Activated CD8-positive, alpha-beta memory T cell treated with anti-CD3 and anti-CD28 coated beads for 1 hour (primary cell): Measurements from ENCODE around the gene SLC5A11.
"Not testable (repeated sequence)": the region's sequence is repeated elsewhere in the genome, so short reads cannot be mapped to it uniquely, and the experiment has no call there.

Source experiments
- DNase-seq, 2 donors: peaks; one replicate each; pipeline ENCODE4 v3.0.0-alpha.2; 2020; ENCODE audit warnings: low read depth in 1 of 2; ENCODE audit errors: extremely low read depth in 1 of 2

Gene SLC5A11

GRCh38 chr16:24856871-24857270 is 11.1 kb downstream of the SLC5A11 start:
- DNase-seq, result not testable (repeated sequence)

DNA sequence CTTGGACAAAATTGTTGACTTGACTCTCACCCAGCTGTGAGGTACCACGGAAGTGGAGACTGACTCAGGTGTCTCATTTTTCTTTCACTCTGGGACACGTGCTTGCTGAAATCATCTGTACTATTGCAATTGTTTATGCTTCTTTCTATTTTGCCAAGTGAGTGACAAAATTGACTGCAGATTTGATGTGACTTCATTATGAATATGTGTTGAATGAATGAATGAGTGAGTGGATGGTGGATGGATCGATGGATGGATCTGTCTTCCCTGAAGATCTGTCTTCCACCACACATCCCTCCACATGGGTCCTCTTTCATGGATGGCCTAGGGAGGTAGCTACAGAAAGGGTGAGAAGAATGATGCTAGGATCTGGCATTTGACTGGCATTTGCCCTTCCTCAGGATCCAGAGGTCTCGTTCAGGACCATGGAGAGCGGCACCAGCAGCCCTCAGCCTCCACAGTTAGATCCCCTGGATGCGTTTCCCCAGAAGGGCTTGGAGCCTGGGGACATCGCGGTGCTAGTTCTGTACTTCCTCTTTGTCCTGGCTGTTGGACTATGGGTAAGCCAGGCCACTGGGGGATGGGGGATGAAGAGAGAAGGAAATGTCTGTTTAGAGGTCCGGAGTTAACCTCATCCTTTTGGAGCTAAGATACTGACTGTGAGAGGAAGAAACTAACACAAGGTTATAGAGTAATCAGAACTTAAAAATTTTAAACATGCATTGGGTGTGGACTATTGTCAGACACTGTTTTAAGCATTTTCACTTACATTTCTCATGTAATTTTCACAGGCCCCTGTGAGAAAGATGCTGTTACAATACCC is 12.7 kb downstream of the SLC5A11 start:
- DNase-seq, result peak; percentile 0 to 12

GRCh38 chr16:24861461-24861860 is 15.7 kb downstream of the SLC5A11 start:
- no peak for DNase-seq

- no peak for DNase-seq
These were observed 18.0 kb downstream of the SLC5A11 start for GRCh38 chr16:24863582-24864437.

GRCh38 chr16:24869033-24869432 is 23.3 kb downstream of the SLC5A11 start:
- no peak for DNase-seq

GRCh38 chr16:24871891-24872290 is 26.1 kb downstream of the SLC5A11 start:
- DNase-seq, result no peak

- DNase-seq, result no peak
These were observed 27.3 kb downstream of the SLC5A11 start for GRCh38 chr16:24873028-24873427.

- no peak for DNase-seq
These were observed 29.7 kb downstream of the SLC5A11 start for GRCh38 chr16:24875466-24875865.

- DNase-seq, result no peak
These were observed 30.5 kb downstream of the SLC5A11 start for GRCh38 chr16:24876231-24876630.

- no peak for DNase-seq
These were observed 33.9 kb downstream of the SLC5A11 start for GRCh38 chr16:24879684-24880083.

DNA sequence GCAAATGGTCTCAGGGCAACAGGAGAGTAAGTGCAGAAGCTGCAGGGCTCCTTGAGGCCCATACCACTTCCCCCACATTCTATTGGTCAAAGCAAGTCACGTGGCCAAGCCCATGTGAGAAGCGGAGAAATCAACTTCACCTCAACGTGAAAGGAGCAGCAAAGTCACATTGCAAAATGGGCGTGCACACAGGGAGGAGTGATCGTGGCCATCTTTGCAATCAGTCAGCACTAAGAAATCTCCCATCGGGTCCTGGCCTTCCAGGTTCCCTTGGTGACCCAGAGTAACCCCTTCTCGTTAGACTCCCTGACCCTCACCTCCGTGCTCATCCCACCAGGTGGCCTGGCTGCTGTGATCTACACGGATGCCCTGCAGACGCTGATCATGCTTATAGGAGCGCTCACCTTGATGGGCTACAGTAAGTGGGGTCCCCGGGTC is 38.0 kb downstream of the SLC5A11 start:
- DNase-seq, result no peak

GRCh38 chr16:24887472-24887871 is 41.7 kb downstream of the SLC5A11 start:
- DNase-seq, result no peak

DNA sequence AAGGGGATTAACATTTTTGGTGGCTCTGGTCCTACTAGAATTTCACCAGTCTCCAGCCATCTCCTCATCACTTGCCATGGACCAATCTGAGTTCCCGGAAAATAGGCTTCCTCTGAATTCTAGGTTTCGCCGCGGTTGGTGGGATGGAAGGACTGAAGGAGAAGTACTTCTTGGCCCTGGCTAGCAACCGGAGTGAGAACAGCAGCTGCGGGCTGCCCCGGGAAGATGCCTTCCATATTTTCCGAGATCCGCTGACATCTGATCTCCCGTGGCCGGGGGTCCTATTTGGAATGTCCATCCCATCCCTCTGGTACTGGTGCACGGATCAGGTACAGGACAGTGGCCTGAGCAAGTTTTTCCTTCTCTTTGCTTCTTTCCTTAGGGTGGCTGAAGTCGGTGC is 45.0 kb downstream of the SLC5A11 start:
- DNase-seq, result no peak

DNA sequence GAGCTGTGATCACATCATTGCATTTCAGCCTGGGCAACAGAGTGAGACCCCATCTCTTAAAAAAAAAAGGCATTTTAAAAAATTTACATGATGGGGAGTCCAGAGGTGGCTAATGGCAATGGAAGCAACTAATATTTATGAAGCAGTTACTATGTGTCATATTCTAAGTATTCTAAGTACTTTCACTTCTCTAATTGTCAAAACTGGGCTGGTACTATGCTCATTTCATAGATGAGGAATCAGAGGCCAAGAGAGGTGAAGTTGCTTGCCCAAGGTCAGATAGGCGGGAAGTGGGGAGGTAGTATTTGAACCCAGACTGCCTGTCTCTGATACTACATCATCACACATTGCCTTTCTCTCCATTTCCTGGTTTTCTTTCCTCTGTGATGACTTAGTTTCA is 50.7 kb downstream of the SLC5A11 start:
- no peak for DNase-seq

DNA sequence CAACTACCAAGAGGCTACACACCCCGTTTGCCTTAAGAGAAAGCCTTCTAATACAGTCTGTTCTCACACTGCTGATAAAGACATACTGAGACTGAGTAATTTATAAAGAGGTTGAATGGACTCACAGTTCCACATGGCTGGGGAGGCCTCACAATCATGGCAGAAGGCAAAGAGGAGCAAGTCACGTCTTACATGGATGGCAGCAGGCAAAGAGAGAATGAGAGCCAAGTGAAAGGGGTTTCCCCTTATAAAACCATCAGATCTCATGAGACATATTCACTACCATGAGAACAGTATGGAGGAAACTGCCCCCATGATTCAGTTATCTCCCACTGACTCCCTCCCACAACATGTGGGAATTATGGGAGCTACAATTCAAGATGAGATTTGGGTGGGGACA is 51.8 kb downstream of the SLC5A11 start:
- not testable (repeated sequence) for DNase-seq

GRCh38 chr16:24900230-24900629 is 54.5 kb downstream of the SLC5A11 start:
- DNase-seq, result no peak

GRCh38 chr16:24906199-24906808 is 60.5 kb downstream of the SLC5A11 start:
- DNase-seq, result no peak

- DNase-seq, result no peak
These were observed 61.1 kb downstream of the SLC5A11 start for GRCh38 chr16:24906901-24907300.

DNA sequence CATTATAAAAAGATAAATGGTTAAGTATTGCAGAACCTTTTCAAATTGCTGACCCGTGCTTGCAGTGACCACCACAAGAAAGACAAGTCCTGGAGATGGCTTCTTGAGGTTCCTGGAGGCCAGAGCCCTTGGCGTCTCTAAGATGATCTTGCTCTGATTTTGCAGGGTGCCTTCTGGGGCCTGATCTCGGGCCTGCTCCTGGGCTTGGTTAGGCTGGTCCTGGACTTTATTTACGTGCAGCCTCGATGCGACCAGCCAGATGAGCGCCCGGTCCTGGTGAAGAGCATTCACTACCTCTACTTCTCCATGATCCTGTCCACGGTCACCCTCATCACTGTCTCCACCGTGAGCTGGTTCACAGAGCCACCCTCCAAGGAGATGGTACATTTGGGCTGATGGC is 63.0 kb downstream of the SLC5A11 start:
- DNase-seq, result no peak

- DNase-seq, result no peak
These were observed 64.1 kb downstream of the SLC5A11 start for GRCh38 chr16:24909856-24910255.

DNA sequence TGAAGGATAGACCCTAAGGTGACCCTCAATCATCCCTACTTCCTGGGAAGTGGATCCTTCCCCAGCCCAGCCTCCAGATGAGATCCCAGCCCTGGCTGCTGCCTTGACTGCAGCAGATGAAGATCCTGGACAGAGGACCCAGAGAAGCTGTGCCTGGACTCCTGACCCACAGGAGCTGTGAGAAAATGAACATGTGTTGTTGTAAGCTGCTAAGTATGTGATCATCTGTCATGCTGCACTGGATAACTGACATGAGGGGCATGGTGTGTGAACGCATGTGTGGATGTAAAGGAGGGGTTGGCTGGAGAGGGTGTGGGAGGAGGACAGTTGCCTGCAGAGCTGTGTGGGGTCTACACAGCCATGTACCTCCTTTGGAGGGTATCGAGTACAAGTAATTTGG is 69.3 kb downstream of the SLC5A11 start:
- no peak for DNase-seq
